ENCODE data around the gene TRAPPC2L. TPM values are rescaled to one million over a fixed set of nuclear protein-coding genes. Genes with fewer than 3 reads are reported as not detected.

Gene TRAPPC2L
- total RNA-seq, 1 donor from 2014 or later, result 50.6 TPM

- H3K9me3 Mint-ChIP-seq (ENCODE audit: unreplicated experiment), result peaks cover 3% of the 10 kb centered on the region
- H3K4me1 Mint-ChIP-seq (ENCODE audit: low read depth, unreplicated experiment), result peaks cover 3% of the 10 kb centered on the region
- no peaks in the 10 kb centered on the region for H3K36me3 Mint-ChIP-seq (ENCODE audit: unreplicated experiment)
- DNase-seq, result no peak
- peaks cover 2% of the 10 kb centered on the region for H3K27me3 Mint-ChIP-seq (ENCODE audit: unreplicated experiment)
- H3K4me3 Mint-ChIP-seq (ENCODE audit: unreplicated experiment), result no peak overlapping the region
- no peak overlapping the region for H3K27ac Mint-ChIP-seq (ENCODE audit: unreplicated experiment)
- TF ChIP-seq CTCF (IDR thresholded peaks at IDR 0.05; ENCODE audit: partially characterized antibody, unreplicated experiment), result no peak
Measured at GRCh38 chr16:88900662-88901052, 43.7 kb downstream of the TRAPPC2L start.

GRCh38 chr16:88901718-88902337, 44.9 kb downstream of the TRAPPC2L start:
- Mint-ChIP-seq H3K9me3 (ENCODE audit: unreplicated experiment) (peaks cover 2% of the 10 kb centered on the region), H3K36me3 (ENCODE audit: unreplicated experiment) (no peaks in the 10 kb centered on the region), H3K27ac (ENCODE audit: unreplicated experiment) (no peak overlapping the region), H3K4me1 (ENCODE audit: low read depth, unreplicated experiment) (peaks cover 3% of the 10 kb centered on the region), H3K27me3 (ENCODE audit: unreplicated experiment) (no peaks in the 10 kb centered on the region), H3K4me3 (ENCODE audit: unreplicated experiment) (no peak overlapping the region)
- DNase-seq, result no peak
- no peak for TF ChIP-seq CTCF (IDR thresholded peaks at IDR 0.05; ENCODE audit: partially characterized antibody, unreplicated experiment)

- no peaks in the 10 kb centered on the region for H3K36me3 Mint-ChIP-seq (ENCODE audit: unreplicated experiment)
- H3K4me1 Mint-ChIP-seq (ENCODE audit: low read depth, unreplicated experiment), result peaks cover 5% of the 10 kb centered on the region
- peaks cover 1% of the 10 kb centered on the region for H3K27me3 Mint-ChIP-seq (ENCODE audit: unreplicated experiment)
- no peak overlapping the region for H3K27ac Mint-ChIP-seq (ENCODE audit: unreplicated experiment)
- peaks cover 2% of the 10 kb centered on the region for H3K9me3 Mint-ChIP-seq (ENCODE audit: unreplicated experiment)
- H3K4me3 Mint-ChIP-seq (ENCODE audit: unreplicated experiment), result no peak overlapping the region
- no peak for DNase-seq
- no peak for TF ChIP-seq CTCF (IDR thresholded peaks at IDR 0.05; ENCODE audit: partially characterized antibody, unreplicated experiment)
Measured at GRCh38 chr16:88902744-88903143, 45.8 kb downstream of the TRAPPC2L start.

GRCh38 chr16:88903267-88903666, 46.3 kb downstream of the TRAPPC2L start:
- DNase-seq, result no peak
- peaks cover 5% of the 10 kb centered on the region for H3K27me3 Mint-ChIP-seq (ENCODE audit: unreplicated experiment)
- peaks cover 8% of the 10 kb centered on the region for H3K4me1 Mint-ChIP-seq (ENCODE audit: low read depth, unreplicated experiment)
- peaks cover 2% of the 10 kb centered on the region for H3K9me3 Mint-ChIP-seq (ENCODE audit: unreplicated experiment)
- H3K4me3 Mint-ChIP-seq (ENCODE audit: unreplicated experiment), result no peak overlapping the region
- TF ChIP-seq CTCF (IDR thresholded peaks at IDR 0.05; ENCODE audit: partially characterized antibody, unreplicated experiment), result no peak
- H3K27ac Mint-ChIP-seq (ENCODE audit: unreplicated experiment), result no peak overlapping the region
- no peaks in the 10 kb centered on the region for H3K36me3 Mint-ChIP-seq (ENCODE audit: unreplicated experiment)

GRCh38 chr16:88904676-88905365, 47.9 kb downstream of the TRAPPC2L start:
- no peak overlapping the region for H3K4me3 Mint-ChIP-seq (ENCODE audit: unreplicated experiment)
- H3K27ac Mint-ChIP-seq (ENCODE audit: unreplicated experiment), result no peak overlapping the region
- DNase-seq, result no peak

More at GRCh38 chr16:88904676-88905365, 47.9 kb downstream of the TRAPPC2L start:
- no peak for TF ChIP-seq CTCF (IDR thresholded peaks at IDR 0.05; ENCODE audit: partially characterized antibody, unreplicated experiment)
- no peaks in the 10 kb centered on the region for H3K36me3 Mint-ChIP-seq (ENCODE audit: unreplicated experiment)
- peaks cover 7% of the 10 kb centered on the region for H3K27me3 Mint-ChIP-seq (ENCODE audit: unreplicated experiment)
- H3K4me1 Mint-ChIP-seq (ENCODE audit: low read depth, unreplicated experiment), result peaks cover 8% of the 10 kb centered on the region
- peaks cover 2% of the 10 kb centered on the region for H3K9me3 Mint-ChIP-seq (ENCODE audit: unreplicated experiment)

Measured in glutamatergic neuron (in vitro differentiated cells).